HEK293 (cell line): ENCODE measurements around the gene ADAMTS13.

Experiments used
- CTCF ChIA-PET: fragments of 350-600 bp; formaldehyde crosslinking; extraction: SDS; loops from one replicate; lab custom pipeline; 2021; ENCODE audit warnings: antibody characterized with exemption; lab: Yijun Ruan, JAX
- POLR2A ChIA-PET: fragments of 300-600 bp; formaldehyde crosslinking; extraction: SDS; loops from one replicate; lab custom pipeline; 2020; ENCODE audit warnings: antibody characterized with exemption, inconsistent platforms; lab: Yijun Ruan, JAX
- H3K27ac ChIP-seq: fragments of 200-500 bp; sonication (Bioruptor generic); 2 replicates; pipeline ENCODE4 v1.5.1; 2014; ENCODE audit warnings: low read depth, low read length, control low read depth, inconsistent platforms; ENCODE audit errors: extremely low read depth
- H3K36me3 ChIP-seq, 2 experiments: fragments of 200-500 bp in 1 of 2; sonication (Bioruptor generic) in 1 of 2; 1 replicate in 1 of 2; 2 replicates in 1 of 2; pipeline ENCODE4 v1.5.1; 2014 to 2017; ENCODE audit warnings: inconsistent platforms in 2 of 2, low read length in 2 of 2; ENCODE audit not compliant: control insufficient read depth in 2 of 2, insufficient read depth in 1 of 2
- H3K4me1 ChIP-seq: fragments of 200-500 bp; sonication (Bioruptor generic); 2 replicates; pipeline ENCODE4 v1.5.1; 2014; ENCODE audit warnings: mild to moderate bottlenecking, low read length, inconsistent platforms; ENCODE audit not compliant: control insufficient read depth, insufficient read depth
- H3K4me3 ChIP-seq: 2 replicates; pipeline ENCODE4 v1.5.1; 2011; ENCODE audit warnings: low read depth, mild to moderate bottlenecking, control low read depth, low read length, moderate library complexity
- H3K9me3 ChIP-seq: fragments of 200-500 bp; sonication (Bioruptor generic); 2 replicates; pipeline ENCODE4 v1.5.1; 2014; ENCODE audit warnings: low read depth, low read length, inconsistent platforms; ENCODE audit not compliant: control insufficient read depth, insufficient read depth
- GFI1B ChIP-seq: fragments of 450-650 bp; formaldehyde crosslinking; IDR thresholded peaks from 2 replicates; pipeline ENCODE4 v1.5.1; 2016; ENCODE audit warnings: missing biosample characterization, missing genetic modification characterization
- GLI2 ChIP-seq: fragments of 450-650 bp; formaldehyde crosslinking; IDR thresholded peaks from 2 replicates; pipeline ENCODE4; 2017; ENCODE audit warnings: missing biosample characterization, missing genetic modification characterization, low read depth, borderline replicate concordance
- ZIC2 ChIP-seq: fragments of 450-650 bp; formaldehyde crosslinking; IDR thresholded peaks from 2 replicates; pipeline ENCODE4 v1.5.1; 2016; ENCODE audit warnings: missing biosample characterization, missing genetic modification characterization
- ZNF112 ChIP-seq: fragments of 450-650 bp; formaldehyde crosslinking; IDR thresholded peaks from 2 replicates; pipeline ENCODE4 v1.5.0; 2017; ENCODE audit warnings: missing biosample characterization, missing genetic modification characterization
- ZNF23 ChIP-seq: fragments of 450-650 bp; formaldehyde crosslinking; IDR thresholded peaks from 2 replicates; pipeline ENCODE4 v1.5.1; 2016; ENCODE audit warnings: missing biosample characterization, missing genetic modification characterization, borderline replicate concordance
- ZNF354C ChIP-seq: fragments of 450-650 bp; formaldehyde crosslinking; IDR thresholded peaks from 2 replicates; pipeline ENCODE4 v1.5.1; 2016; ENCODE audit warnings: missing biosample characterization, missing genetic modification characterization, low read depth, borderline replicate concordance
- ZNF510 ChIP-seq: fragments of 450-650 bp; formaldehyde crosslinking; IDR thresholded peaks from 2 replicates; pipeline ENCODE4 v1.5.1; 2018; ENCODE audit warnings: mild to moderate bottlenecking, missing genetic modification characterization, missing biosample characterization; ENCODE audit not compliant: insufficient replicate concordance
- ZNF544 ChIP-seq: fragments of 450-650 bp; formaldehyde crosslinking; IDR thresholded peaks from 2 replicates; pipeline ENCODE4 v1.5.0; 2017; ENCODE audit warnings: missing biosample characterization, missing genetic modification characterization
- TF ChIP-seq, protein P1 (sequence below): fragments of 450-650 bp; formaldehyde crosslinking; IDR thresholded peaks from 2 replicates; pipeline ENCODE4 v1.5.1; 2016; ENCODE audit warnings: missing biosample characterization, missing genetic modification characterization, low read depth
- TF ChIP-seq, protein P2 (sequence below): fragments of 450-650 bp; formaldehyde crosslinking; IDR thresholded peaks from 2 replicates; pipeline ENCODE4 v1.5.1; 2016; ENCODE audit warnings: missing biosample characterization, missing genetic modification characterization, borderline replicate concordance

Gene ADAMTS13

DNA sequence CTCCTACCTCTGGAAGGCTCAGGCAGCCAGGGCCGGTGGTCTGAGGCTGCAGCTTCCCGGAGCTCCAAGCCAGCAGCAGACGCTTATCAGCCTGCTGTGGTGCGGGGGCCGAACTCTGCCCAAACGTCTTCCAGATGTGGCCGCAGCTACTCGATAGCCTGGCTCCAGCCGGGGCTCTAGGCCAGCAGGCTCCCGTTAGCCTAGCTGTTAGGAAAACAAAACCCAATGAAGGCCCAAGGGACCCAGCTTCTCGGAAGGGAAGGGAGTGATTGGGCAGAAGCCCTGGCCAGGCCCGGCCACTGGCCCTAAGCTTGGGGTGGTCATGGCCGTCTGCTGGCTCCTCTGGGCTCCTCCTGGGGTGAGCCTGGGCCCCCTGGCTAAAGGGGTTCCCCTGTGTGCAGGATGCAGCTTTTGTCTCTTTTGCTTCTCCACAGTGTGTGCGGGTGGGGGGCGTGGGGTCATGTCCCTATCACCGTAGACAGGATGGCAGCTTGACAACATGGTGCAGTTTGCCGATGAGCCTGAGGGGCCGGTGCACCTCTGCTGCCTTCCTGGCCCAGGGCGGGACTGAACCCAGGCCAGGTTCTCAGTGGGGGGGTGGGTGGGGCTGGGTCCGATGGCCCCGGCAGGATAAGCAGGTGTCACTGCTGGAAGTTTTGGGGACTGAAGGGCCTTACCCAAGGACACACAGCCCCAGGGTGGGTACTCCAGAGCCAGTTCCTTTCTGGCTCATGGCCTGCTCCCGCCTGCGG, 83.9 kb downstream of the ADAMTS13 start:
- no peak overlapping the region for H3K27ac ChIP-seq
- POLR2A ChIA-PET, result interaction anchor here (1.0 kb wide), 1 partner anchor 46 kb away, joined by 5 read pairs; the partner anchor contains the start of gene CACFD1
- TF ChIP-seq ZNF510 (tag by site-specific recombination) (no peak), ZNF23 (tag by site-specific recombination) (no peak), ZNF354C (no peak), ZNF544 (tag by site-specific recombination) (no peak)
- TF ChIP-seq, protein P1, sequence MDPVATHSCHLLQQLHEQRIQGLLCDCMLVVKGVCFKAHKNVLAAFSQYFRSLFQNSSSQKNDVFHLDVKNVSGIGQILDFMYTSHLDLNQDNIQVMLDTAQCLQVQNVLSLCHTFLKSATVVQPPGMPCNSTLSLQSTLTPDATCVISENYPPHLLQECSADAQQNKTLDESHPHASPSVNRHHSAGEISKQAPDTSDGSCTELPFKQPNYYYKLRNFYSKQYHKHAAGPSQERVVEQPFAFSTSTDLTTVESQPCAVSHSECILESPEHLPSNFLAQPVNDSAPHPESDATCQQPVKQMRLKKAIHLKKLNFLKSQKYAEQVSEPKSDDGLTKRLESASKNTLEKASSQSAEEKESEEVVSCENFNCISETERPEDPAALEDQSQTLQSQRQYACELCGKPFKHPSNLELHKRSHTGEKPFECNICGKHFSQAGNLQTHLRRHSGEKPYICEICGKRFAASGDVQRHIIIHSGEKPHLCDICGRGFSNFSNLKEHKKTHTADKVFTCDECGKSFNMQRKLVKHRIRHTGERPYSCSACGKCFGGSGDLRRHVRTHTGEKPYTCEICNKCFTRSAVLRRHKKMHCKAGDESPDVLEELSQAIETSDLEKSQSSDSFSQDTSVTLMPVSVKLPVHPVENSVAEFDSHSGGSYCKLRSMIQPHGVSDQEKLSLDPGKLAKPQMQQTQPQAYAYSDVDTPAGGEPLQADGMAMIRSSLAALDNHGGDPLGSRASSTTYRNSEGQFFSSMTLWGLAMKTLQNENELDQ (tag by site-specific recombination), result no peak
- TF ChIP-seq, protein P2, sequence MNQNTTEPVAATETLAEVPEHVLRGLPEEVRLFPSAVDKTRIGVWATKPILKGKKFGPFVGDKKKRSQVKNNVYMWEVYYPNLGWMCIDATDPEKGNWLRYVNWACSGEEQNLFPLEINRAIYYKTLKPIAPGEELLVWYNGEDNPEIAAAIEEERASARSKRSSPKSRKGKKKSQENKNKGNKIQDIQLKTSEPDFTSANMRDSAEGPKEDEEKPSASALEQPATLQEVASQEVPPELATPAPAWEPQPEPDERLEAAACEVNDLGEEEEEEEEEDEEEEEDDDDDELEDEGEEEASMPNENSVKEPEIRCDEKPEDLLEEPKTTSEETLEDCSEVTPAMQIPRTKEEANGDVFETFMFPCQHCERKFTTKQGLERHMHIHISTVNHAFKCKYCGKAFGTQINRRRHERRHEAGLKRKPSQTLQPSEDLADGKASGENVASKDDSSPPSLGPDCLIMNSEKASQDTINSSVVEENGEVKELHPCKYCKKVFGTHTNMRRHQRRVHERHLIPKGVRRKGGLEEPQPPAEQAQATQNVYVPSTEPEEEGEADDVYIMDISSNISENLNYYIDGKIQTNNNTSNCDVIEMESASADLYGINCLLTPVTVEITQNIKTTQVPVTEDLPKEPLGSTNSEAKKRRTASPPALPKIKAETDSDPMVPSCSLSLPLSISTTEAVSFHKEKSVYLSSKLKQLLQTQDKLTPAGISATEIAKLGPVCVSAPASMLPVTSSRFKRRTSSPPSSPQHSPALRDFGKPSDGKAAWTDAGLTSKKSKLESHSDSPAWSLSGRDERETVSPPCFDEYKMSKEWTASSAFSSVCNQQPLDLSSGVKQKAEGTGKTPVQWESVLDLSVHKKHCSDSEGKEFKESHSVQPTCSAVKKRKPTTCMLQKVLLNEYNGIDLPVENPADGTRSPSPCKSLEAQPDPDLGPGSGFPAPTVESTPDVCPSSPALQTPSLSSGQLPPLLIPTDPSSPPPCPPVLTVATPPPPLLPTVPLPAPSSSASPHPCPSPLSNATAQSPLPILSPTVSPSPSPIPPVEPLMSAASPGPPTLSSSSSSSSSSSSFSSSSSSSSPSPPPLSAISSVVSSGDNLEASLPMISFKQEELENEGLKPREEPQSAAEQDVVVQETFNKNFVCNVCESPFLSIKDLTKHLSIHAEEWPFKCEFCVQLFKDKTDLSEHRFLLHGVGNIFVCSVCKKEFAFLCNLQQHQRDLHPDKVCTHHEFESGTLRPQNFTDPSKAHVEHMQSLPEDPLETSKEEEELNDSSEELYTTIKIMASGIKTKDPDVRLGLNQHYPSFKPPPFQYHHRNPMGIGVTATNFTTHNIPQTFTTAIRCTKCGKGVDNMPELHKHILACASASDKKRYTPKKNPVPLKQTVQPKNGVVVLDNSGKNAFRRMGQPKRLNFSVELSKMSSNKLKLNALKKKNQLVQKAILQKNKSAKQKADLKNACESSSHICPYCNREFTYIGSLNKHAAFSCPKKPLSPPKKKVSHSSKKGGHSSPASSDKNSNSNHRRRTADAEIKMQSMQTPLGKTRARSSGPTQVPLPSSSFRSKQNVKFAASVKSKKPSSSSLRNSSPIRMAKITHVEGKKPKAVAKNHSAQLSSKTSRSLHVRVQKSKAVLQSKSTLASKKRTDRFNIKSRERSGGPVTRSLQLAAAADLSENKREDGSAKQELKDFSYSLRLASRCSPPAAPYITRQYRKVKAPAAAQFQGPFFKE (tag by site-specific recombination), result no peak
- CTCF ChIA-PET, result interaction anchor here (0.6 to 0.8 kb wide), 4 partner anchors 8 to 540 kb away, joined by 3 to 5 read pairs (median 4); no protein-coding TSS in a partner anchor
- no peaks in the 10 kb centered on the region for H3K36me3 ChIP-seq
- no peaks in the 10 kb centered on the region for H3K9me3 ChIP-seq
- no peak overlapping the region for H3K4me3 ChIP-seq
- peaks cover 8% of the 10 kb centered on the region for H3K4me1 ChIP-seq

DNA sequence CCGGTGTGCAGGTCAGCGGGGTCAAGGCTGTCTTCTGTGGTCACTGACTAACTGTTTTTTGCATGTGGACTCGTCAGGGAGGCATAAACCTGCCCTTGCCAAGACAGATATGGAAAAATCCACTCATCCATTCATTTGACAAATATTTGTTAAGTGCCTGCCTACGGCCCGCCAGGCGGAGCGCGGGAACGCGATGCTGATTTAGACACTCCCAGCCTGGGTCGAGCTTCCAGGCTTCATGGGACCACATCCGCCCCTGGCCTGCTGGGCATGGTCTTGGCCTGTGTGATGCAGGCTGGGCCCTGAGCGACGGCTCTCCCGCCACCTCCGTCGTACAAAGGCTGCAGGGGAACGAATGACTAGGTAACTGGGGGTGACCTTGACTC, 84.5 kb downstream of the ADAMTS13 start:
- no peaks in the 10 kb centered on the region for H3K9me3 ChIP-seq
- H3K27ac ChIP-seq, result no peak overlapping the region
- no peak overlapping the region for H3K4me3 ChIP-seq
- POLR2A ChIA-PET, result interaction anchor here (1.0 kb wide), 1 partner anchor 47 kb away, joined by 5 read pairs; the partner anchor contains the start of gene CACFD1
- no peaks in the 10 kb centered on the region for H3K36me3 ChIP-seq
- CTCF ChIA-PET, result interaction anchor here (0.8 kb wide), 1 partner anchor 147 kb away, joined by 3 read pairs; no protein-coding TSS in a partner anchor
- peaks cover 8% of the 10 kb centered on the region for H3K4me1 ChIP-seq
- no peak for TF ChIP-seq GFI1B (tag by site-specific recombination)
- TF ChIP-seq ZNF112 (tag by site-specific recombination), result no peak
- no peak for TF ChIP-seq GLI2 (tag by site-specific recombination)
- no peak for TF ChIP-seq ZIC2 (tag by site-specific recombination)
- TF ChIP-seq, all 188 proteins: peak for 0
